GM19397 (cell line): ENCODE measurements around the gene CD8B.

Source experiments
- ATAC-seq: cut with Tn5 transposase; IDR thresholded peaks from one replicate; pipeline ENCODE4 v1.9.1; 2021; ENCODE audit warnings: mild to moderate bottlenecking, moderate library complexity; ENCODE audit not compliant: unreplicated experiment

CD8B gene

DNA sequence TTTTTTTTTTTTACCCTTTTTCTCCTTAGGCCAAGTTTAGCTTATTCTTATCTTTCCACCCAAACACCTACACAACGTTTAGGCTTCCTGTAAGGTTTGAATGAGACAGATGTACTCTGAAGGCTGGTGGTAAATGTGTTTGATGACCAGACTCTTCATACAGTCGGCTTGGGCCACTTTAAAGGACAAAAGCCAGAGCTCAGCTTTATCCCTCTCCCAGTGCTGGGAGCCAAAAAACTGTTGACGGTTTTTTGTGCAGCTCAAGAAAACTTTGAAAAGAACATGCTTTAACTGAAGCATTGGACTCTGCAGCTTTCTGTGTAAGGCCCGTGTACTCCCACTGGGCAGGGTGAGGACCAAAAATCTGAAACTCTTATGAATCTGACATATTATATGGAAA lies 86.3 kb downstream of the CD8B start:
- no peak for ATAC-seq

DNA sequence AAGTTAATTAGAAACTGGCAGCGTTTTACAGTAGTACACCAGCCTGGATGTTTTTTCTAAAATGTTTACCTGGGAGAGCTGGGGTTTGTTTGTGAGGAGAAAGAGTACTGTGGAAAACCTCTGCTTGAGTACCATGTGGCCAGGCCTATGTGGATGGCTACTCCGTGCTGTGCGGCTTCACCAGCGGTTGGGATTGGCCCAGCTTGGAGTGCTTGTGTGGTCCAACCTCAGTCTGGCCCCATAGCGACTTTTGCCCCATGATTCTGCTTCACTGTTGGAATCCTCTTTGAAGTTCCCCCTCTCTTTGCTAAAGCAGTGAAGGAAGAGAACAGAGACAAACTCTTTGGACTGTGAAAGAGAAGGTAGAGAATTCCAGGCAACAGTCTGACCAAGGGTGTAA lies 86.8 kb downstream of the CD8B start:
- ATAC-seq = no peak

DNA sequence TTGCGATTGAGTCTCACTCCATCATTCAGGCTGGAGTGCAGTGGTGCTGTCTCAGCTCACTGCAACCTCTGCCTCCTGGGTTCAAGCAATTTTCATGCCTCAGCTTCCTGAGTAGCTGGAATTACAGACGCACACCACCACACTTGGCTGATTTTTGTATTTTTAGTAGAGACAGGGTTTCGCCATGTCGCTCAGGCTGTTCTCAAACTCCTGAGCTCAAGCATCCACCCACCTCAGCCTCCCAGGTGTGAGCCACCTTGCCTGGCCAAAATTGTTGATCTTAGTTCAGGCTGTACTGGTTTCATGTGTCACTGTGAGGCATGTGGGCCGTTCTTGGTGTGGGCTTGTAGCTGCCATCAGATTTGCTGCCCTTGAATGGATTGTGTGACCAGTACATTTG lies 89.1 kb downstream of the CD8B start:
- no peak for ATAC-seq

DNA sequence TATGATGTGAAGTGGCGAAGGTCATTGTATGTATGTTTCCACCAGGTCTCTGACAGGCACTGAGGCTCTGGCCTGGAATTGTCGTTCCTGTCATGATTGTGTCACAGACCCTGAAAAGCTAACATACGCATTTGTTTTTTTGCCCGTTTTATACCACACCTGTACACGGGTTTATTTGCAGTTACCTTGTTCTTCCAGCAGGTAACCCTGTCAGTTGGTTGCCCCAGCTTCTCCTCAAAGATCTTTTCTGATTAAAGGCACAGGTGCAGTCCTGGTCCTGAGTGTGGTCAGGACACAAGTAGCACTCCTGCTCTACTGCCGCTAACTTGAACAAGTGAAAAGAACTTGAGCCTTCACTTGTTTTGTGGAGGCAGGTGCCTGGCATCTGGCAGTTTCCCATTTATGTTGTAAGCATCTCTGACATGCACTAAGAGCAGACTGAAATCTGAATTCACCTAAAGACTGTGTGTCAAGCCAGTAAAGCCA lies 90.8 kb downstream of the CD8B start:
- ATAC-seq = no peak

DNA sequence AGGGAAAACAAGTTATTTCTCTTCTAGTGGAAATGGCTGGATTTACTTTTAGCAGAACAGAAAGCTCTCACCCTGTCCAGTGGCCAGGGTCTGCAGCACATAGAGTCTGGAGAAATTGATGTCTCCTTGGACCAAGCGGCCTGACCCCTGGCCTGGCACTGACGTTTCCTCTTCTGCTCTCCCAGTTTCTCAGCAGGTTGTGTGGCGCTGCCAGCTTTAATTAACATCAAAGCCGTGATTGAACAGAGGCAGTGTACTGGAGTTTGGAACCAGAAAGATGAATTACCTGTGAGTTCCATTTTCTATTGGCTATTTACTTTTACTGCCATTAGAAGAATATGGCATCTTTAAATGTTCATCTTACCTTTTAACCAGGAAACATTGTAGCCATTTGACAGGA lies 91.8 kb downstream of the CD8B start:
- ATAC-seq = no peak

DNA sequence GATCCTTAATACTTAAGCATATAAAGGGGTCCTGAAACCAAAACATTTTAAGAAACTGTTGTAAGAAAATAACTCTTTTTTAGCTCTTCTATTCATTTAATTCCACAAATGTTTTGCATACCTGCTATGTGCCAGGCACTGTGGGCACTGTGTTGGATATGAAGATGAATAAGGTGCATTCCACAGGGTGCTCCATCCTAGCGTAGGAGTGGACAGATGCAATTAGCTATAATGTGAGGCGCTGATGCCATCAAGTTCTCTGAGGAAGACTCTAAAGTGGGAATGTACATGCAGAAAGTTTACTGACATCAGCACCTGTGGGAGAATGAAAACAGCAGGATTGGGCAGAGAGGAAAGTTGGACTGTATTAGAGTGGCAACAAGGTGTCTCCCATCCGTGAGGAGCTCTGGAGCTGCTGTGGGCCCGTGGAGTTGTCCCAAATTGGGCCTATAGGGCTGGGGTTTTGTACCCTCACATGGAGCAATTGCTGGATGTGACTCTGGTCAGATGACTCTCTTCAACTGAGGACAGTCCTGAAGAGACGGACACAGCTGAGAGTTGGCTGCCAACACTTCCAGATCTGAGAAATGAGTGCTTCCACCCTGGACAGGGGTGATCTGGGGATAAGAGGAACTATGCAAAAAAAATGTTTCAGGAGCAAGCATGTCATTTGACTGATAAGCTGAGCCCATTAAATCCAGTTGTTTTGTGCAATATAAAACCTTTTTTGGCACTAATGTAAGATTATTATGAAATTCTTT lies 93.3 kb downstream of the CD8B start:
- ATAC-seq = no peak
